Measurements from ENCODE around the gene WNT3A. TPM values are rescaled to one million over a fixed set of nuclear protein-coding genes. Genes with fewer than 3 reads are reported as not detected.
A peak's percentile ranks its signal among the peaks of the same experiment; 100 is the strongest.

Gene WNT3A
- total RNA-seq, 1 donor from 2014 or later, result not detected

GRCh38 chr1:228039986-228040385, 33.2 kb downstream of the WNT3A start:
- no peak for DNase-seq (ENCODE audit: missing footprints)
- no peak for ATAC-seq
- intact Hi-C loops (cut with DNase I), result no loop called here

- intact Hi-C loops (cut with DNase I), result no loop called here
Measured at GRCh38 chr1:228041316-228041715, 34.5 kb downstream of the WNT3A start.

GRCh38 chr1:228042508-228042907, 35.7 kb downstream of the WNT3A start:
- intact Hi-C loops (cut with DNase I), result no loop called here
- ATAC-seq (no peak), DNase-seq (ENCODE audit: missing footprints) (no peak)

More at GRCh38 chr1:228041316-228041715, 34.5 kb downstream of the WNT3A start:
- no peak for ATAC-seq
- DNase-seq (ENCODE audit: missing footprints), result no peak

- intact Hi-C loops (cut with DNase I), result no loop called here
- peak; percentile 23 for DNase-seq (ENCODE audit: missing footprints)
- no peak for ATAC-seq
Measured at GRCh38 chr1:228043281-228043848, 36.6 kb downstream of the WNT3A start.

- DNase-seq (ENCODE audit: missing footprints) (no peak), ATAC-seq (no peak)
- intact Hi-C loops (cut with DNase I), result no loop called here
Measured at GRCh38 chr1:228044961-228045360, 38.2 kb downstream of the WNT3A start.

GRCh38 chr1:228045405-228045804, 38.6 kb downstream of the WNT3A start:
- DNase-seq (ENCODE audit: missing footprints), result no peak
- intact Hi-C loops (cut with DNase I), result no loop called here
- ATAC-seq, result no peak

GRCh38 chr1:228045871-228046270, 39.1 kb downstream of the WNT3A start:
- no peak for ATAC-seq

GRCh38 chr1:228046421-228047182, 39.8 kb downstream of the WNT3A start:
- ATAC-seq (peak; percentile 20), DNase-seq (ENCODE audit: missing footprints) (no peak)
- intact Hi-C loops (cut with DNase I), result no loop called here

More at GRCh38 chr1:228045871-228046270, 39.1 kb downstream of the WNT3A start:
- intact Hi-C loops (cut with DNase I), result no loop called here
- DNase-seq (ENCODE audit: missing footprints), result no peak

GRCh38 chr1:228047183-228047466, 40.3 kb downstream of the WNT3A start:
- intact Hi-C loops (cut with DNase I), result no loop called here
- ATAC-seq, result no peak
- DNase-seq (ENCODE audit: missing footprints), result no peak

GRCh38 chr1:228048120-228048519, 41.3 kb downstream of the WNT3A start:
- no peak for ATAC-seq
- intact Hi-C loops (cut with DNase I), result no loop called here
- DNase-seq (ENCODE audit: missing footprints), result no peak

- no peak for DNase-seq (ENCODE audit: missing footprints)
- no peak for ATAC-seq
- intact Hi-C loops (cut with DNase I), result no loop called here
Measured at GRCh38 chr1:228048659-228049298, 42.0 kb downstream of the WNT3A start.

GRCh38 chr1:228050571-228051231, 43.9 kb downstream of the WNT3A start:
- peak; percentile 39 for DNase-seq (ENCODE audit: missing footprints)
- no peak for ATAC-seq
- intact Hi-C loops (cut with DNase I), result no loop called here

- peak; percentile 20 for DNase-seq (ENCODE audit: missing footprints)
- intact Hi-C loops (cut with DNase I), result no loop called here
- no peak for ATAC-seq
Measured at GRCh38 chr1:228058172-228058948, 51.6 kb downstream of the WNT3A start.

GRCh38 chr1:228058949-228059633, 52.3 kb downstream of the WNT3A start:
- DNase-seq (ENCODE audit: missing footprints) (peak; percentile 59), ATAC-seq (no peak)
- intact Hi-C loops (cut with DNase I), result no loop called here

- intact Hi-C loops (cut with DNase I), result no loop called here
- ATAC-seq (no peak), DNase-seq (ENCODE audit: missing footprints) (peak; percentile 64)
Measured at GRCh38 chr1:228059634-228060457, 53.0 kb downstream of the WNT3A start.

- DNase-seq (ENCODE audit: missing footprints) (peak; percentile 49), ATAC-seq (no peak)
- intact Hi-C loops (cut with DNase I), result no loop called here
Measured at GRCh38 chr1:228060458-228061190, 53.8 kb downstream of the WNT3A start.

Data from Right ventricle myocardium inferior (tissue), 1 donor.